ENCODE measurements around the gene ISM2. TPM values are rescaled to one million over a fixed set of nuclear protein-coding genes. Genes with fewer than 3 reads are reported as not detected.
A peak's percentile ranks its signal among the peaks of the same experiment; 100 is the strongest.

ISM2 gene
- total RNA-seq, 1 donor from 2014 or later, result 0.46 TPM

DNA sequence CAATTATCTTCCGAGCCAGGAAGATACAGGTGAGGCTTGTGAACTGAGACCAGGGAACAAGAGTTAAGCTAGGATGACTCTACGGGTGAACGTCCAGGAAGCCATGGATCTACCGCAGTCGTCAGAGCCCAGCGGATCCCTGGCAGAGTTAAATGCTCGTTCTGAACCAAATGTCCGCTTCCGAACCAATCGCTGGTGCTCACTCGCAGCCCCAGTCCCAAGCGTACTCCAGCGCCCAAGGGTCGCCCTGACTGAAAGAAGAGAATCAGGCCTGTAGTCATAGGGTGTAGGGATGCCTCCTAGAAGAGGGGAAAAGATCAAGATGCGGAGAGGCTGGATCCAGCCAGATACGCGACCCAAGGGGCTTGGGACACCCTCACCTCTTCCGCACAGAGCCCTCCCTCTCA lies 41.5 kb downstream of the ISM2 start:
- Mint-ChIP-seq H3K27me3 (no peaks in the 10 kb centered on the region), H3K9me3 (no peaks in the 10 kb centered on the region), H3K27ac (peak overlapping the region; percentile 100), H3K4me1 (ENCODE audit: unreplicated experiment) (peaks cover 14% of the 10 kb centered on the region), H3K36me3 (peaks cover 36% of the 10 kb centered on the region), H3K4me3 (peak overlapping the region; percentile 100)
- DNase-seq (ENCODE audit: extremely low spot score, unreplicated experiment), result no peak
- TF ChIP-seq, protein P1, sequence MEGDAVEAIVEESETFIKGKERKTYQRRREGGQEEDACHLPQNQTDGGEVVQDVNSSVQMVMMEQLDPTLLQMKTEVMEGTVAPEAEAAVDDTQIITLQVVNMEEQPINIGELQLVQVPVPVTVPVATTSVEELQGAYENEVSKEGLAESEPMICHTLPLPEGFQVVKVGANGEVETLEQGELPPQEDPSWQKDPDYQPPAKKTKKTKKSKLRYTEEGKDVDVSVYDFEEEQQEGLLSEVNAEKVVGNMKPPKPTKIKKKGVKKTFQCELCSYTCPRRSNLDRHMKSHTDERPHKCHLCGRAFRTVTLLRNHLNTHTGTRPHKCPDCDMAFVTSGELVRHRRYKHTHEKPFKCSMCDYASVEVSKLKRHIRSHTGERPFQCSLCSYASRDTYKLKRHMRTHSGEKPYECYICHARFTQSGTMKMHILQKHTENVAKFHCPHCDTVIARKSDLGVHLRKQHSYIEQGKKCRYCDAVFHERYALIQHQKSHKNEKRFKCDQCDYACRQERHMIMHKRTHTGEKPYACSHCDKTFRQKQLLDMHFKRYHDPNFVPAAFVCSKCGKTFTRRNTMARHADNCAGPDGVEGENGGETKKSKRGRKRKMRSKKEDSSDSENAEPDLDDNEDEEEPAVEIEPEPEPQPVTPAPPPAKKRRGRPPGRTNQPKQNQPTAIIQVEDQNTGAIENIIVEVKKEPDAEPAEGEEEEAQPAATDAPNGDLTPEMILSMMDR (conservative IDR thresholded peaks at IDR 0.05), result no peak

DNA sequence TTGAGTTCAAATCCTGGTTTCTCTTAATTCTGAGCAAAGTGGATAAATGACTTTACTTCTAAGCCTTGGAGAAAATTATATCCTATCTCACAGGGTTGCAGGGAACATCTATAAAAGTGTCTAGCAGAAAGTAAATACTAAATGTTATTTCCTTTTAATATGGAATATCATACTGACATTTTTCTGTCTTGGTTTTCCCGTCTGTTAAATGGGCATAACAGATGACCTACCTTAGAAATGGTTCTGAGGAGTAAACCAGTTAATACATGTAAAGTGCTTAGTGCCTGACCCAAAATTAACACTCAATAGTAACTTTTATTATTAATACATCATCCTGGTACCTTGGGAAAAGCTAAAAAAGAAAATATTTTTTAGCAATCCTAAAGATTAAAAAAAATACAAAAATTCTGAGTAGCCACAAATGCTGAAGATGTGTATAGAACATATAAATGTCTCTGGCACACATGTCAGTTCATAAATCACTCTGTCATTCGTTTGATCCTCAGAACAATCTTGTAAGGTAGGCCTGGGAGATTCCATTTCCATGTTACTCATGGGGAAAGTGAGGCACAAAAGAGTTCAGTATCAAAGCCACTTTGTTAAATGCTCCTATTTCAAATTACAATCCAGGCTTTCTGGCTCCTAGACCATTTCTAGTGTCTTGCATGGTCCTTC lies 42.5 kb downstream of the ISM2 start:
- no peak for DNase-seq (ENCODE audit: extremely low spot score, unreplicated experiment)
- no peaks in the 10 kb centered on the region for H3K27me3 Mint-ChIP-seq
- peaks cover 14% of the 10 kb centered on the region for H3K4me1 Mint-ChIP-seq (ENCODE audit: unreplicated experiment)
- peak overlapping the region; percentile 100 for H3K4me3 Mint-ChIP-seq
- H3K36me3 Mint-ChIP-seq, result peaks cover 35% of the 10 kb centered on the region
- TF ChIP-seq, protein P1 (conservative IDR thresholded peaks at IDR 0.05), result no peak
- no peaks in the 10 kb centered on the region for H3K9me3 Mint-ChIP-seq
- peak overlapping the region; percentile 100 for H3K27ac Mint-ChIP-seq

DNA sequence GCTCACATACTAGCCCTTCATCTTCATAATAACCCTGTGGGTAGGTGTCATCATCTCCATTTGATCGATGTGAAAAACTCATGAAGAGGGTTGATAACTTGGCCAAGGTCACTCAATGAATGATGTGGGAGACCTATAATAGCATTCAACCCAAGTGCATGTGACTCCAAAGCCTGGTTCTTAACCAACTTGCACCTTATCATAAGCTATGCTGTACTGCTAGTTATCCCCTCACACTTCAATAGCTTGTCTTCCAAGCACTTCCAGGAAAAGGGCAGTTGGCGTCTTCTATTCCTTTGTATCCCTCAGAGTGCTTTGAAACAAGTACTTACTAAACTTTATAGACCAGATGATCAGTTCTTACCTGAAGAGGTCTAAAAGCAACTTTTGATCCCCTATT lies 56.4 kb downstream of the ISM2 start:
- Mint-ChIP-seq H3K4me3 (no peak overlapping the region), H3K36me3 (peaks cover 24% of the 10 kb centered on the region), H3K9me3 (no peaks in the 10 kb centered on the region), H3K27ac (no peak overlapping the region), H3K4me1 (ENCODE audit: unreplicated experiment) (no peaks in the 10 kb centered on the region), H3K27me3 (no peaks in the 10 kb centered on the region)
- TF ChIP-seq, protein P1 (conservative IDR thresholded peaks at IDR 0.05), result no peak
- no peak for DNase-seq (ENCODE audit: extremely low spot score, unreplicated experiment)

DNA sequence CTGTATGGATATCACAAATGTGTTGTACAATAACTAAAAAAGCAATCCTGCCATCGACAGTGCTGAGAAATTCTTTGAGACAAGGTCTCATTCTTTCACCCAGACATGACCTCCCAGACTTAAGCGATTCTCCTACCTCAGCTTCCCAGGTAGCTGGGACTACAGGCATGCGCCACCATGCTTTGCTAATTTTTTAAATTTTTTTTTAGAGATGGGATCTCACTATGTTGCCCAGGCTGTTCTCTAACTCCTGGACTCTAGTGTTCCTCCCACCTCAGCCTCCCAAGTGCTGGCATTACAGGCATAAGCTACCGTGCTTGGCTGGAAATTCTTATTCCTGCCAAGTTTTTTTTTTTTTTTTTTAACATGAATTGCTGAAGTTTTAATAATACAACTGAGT lies 58.8 kb downstream of the ISM2 start:
- TF ChIP-seq, protein P1 (conservative IDR thresholded peaks at IDR 0.05), result no peak

DNA sequence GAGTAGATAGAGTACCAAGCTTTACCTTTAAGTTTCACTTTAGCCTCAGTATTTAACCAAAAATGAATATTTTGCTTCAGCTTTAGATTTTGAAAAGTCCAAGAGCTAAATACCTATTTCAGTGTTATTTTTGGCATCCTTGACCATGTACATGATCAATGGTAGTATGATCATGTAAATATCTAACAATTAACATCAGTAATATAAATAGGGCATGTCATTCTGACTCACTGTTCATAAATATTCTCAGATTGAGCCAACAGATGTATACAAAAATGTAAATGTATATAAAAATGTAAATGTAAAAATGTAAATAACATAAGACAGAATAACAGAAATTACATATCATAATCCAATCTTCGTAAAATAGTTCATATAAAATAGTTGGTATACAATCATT lies 60.0 kb downstream of the ISM2 start:
- TF ChIP-seq, protein P1 (conservative IDR thresholded peaks at IDR 0.05), result no peak
- Mint-ChIP-seq H3K27ac (no peak overlapping the region), H3K27me3 (no peaks in the 10 kb centered on the region), H3K4me3 (no peak overlapping the region), H3K9me3 (no peaks in the 10 kb centered on the region), H3K36me3 (peaks cover 38% of the 10 kb centered on the region), H3K4me1 (ENCODE audit: unreplicated experiment) (no peaks in the 10 kb centered on the region)
- DNase-seq (ENCODE audit: extremely low spot score, unreplicated experiment), result no peak

More for the DNA sequence above, 58.8 kb downstream of the ISM2 start:
- H3K36me3 Mint-ChIP-seq, result peaks cover 34% of the 10 kb centered on the region
- no peaks in the 10 kb centered on the region for H3K4me1 Mint-ChIP-seq (ENCODE audit: unreplicated experiment)
- no peak overlapping the region for H3K27ac Mint-ChIP-seq
- H3K9me3 Mint-ChIP-seq, result no peaks in the 10 kb centered on the region
- no peak overlapping the region for H3K4me3 Mint-ChIP-seq
- no peaks in the 10 kb centered on the region for H3K27me3 Mint-ChIP-seq
- DNase-seq (ENCODE audit: extremely low spot score, unreplicated experiment), result no peak
